ENCODE data around the gene CCDC88B. TPM values are rescaled to one million over a fixed set of nuclear protein-coding genes. Genes with fewer than 3 reads are reported as not detected.

CCDC88B gene
- total and polyA plus RNA-seq, 10 of the 15 experiments (the other 5 are each of a cell fraction or from before 2014, with no cell fraction given), result 0.24 to 66.0 (median 19.2) TPM

- TF ChIP-seq IKZF2 (IDR thresholded peaks at IDR 0.05) (no peak), CBX5 (IDR thresholded peaks at IDR 0.05; ENCODE audit: low read depth) (no peak), SUPT20H (IDR thresholded peaks at IDR 0.05; ENCODE audit: borderline replicate concordance, control insufficient read depth, low read depth, low read length) (no peak), IKZF1 (conservative IDR thresholded peaks at IDR 0.05) (no peak)
Measured at GRCh38 chr11:64333556-64333955, 6.4 kb upstream of the CCDC88B start (continued).

GRCh38 chr11:64334764-64335735, 5.0 kb upstream of the CCDC88B start:
- ChIA-PET SMC1A (ENCODE audit: uncharacterized antibody, unreplicated experiment) (interaction anchor here (1.5 to 6.4 kb wide), 4 partner anchors 17 to 31 kb away, joined by 3 to 71 read pairs (median 10); partner anchors contain the start of genes PRDX5, RPS6KA4 and TRMT112), CTCF (interaction anchor here (0.5 to 14.7 kb wide), 11 partner anchors 12 to 129 kb away, joined by 3 to 228 read pairs (median 4); partner anchors contain the start of genes ESRRA, PRDX5, RPS6KA4 and TRMT112), RAD21 (ENCODE audit: unreplicated experiment) (interaction anchor here (1.0 to 4.7 kb wide), 6 partner anchors 11 to 109 kb away, joined by 3 to 57 read pairs (median 6); partner anchors contain the start of genes NUDT22, PRDX5 and TRMT112), POLR2A (interaction anchor here (0.7 to 1.9 kb wide), 8 partner anchors 10 to 1479 kb away, joined by 3 to 25 read pairs (median 6); partner anchors contain the start of genes ESRRA, FERMT3, PRDX5 and TRMT112)
- Histone ChIP-seq H3K9ac (ENCODE audit: control insufficient read depth, insufficient read depth, low read length) (no peak overlapping the region), H3K27me3 (replicated peaks in 1 of 2; ENCODE audit: control insufficient read depth in 2 of 2, insufficient read depth in 2 of 2, low read length in 1 of 2) (no peaks in the 10 kb centered on the region), H4K20me1 (ENCODE audit: control insufficient read depth, insufficient read depth) (no peaks in the 10 kb centered on the region), H3K4me3 (no peak overlapping the region), H3K4me2 (ENCODE audit: control insufficient read depth, insufficient read depth) (peak overlapping the region; percentile 57), H3K27ac (ENCODE audit: control insufficient read depth, insufficient read depth) (peak overlapping the region; percentile 41), H3K79me2 (ENCODE audit: control insufficient read depth, insufficient read depth, low read length) (peaks cover 12% of the 10 kb centered on the region), H2AFZ (ENCODE audit: control insufficient read depth, low read depth, low read length) (no peak overlapping the region), H3K9me3 (replicated peaks; ENCODE audit: control insufficient read depth, insufficient read depth, low read length) (no peaks in the 10 kb centered on the region), H3K4me1 (ENCODE audit: control insufficient read depth, insufficient read depth, low read length) (peaks cover 30% of the 10 kb centered on the region), H3K36me3 (ENCODE audit: control insufficient read depth in 2 of 2, insufficient read depth in 2 of 2, low read length in 1 of 2) (no peaks in the 10 kb centered on the region)
- BruUV-seq (replicated peaks), result no TSS peak
- 9% methylated on average over 13 of the region's 13 CpGs for WGBS (ENCODE audit: insufficient coverage, insufficient replicate concordance, low lambda C conversion rate, missing lambda C conversion rate)
- intact Hi-C loops (cut with micrococcal nuclease; ENCODE audit: unreplicated experiment), result loop anchor here (1.0 kb wide), 1 partner anchor 18 kb away; the partner anchor contains the start of gene TRMT112
- peak; percentile 87 for ATAC-seq
- in situ Hi-C loops (cut with MboI), result no loop called here
- FAIRE-seq, result peak; percentile 88
- peak; percentile 87 for DNase-seq (ENCODE audit: low read depth, low spot score)
- 0 out of 2 replicates have a peak, but pooled peaks have one; percentile 14 for TF ChIP-seq RAD51 (IDR thresholded peaks at IDR 0.05)
- TF ChIP-seq EGR1 (IDR thresholded peaks at IDR 0.05; ENCODE audit: borderline replicate concordance in 1 of 2, low read depth in 2 of 2, low read length in 2 of 2), result peak in 1 of 2 experiments; percentile 97; a peak in 2 of 3 replicates
- no peak for TF ChIP-seq ZNF207 (IDR thresholded peaks at IDR 0.05; ENCODE audit: borderline replicate concordance)
- TF ChIP-seq E4F1 (IDR thresholded peaks at IDR 0.05; ENCODE audit: borderline replicate concordance, partially characterized antibody), result no peak
- TF ChIP-seq MEF2B (IDR thresholded peaks at IDR 0.05; ENCODE audit: partially characterized antibody, poor library complexity, severe bottlenecking), result peak; percentile 92
- TF ChIP-seq CREB1 (IDR thresholded peaks at IDR 0.05; ENCODE audit: low read depth), result peak; percentile 64
- TF ChIP-seq, protein P1, sequence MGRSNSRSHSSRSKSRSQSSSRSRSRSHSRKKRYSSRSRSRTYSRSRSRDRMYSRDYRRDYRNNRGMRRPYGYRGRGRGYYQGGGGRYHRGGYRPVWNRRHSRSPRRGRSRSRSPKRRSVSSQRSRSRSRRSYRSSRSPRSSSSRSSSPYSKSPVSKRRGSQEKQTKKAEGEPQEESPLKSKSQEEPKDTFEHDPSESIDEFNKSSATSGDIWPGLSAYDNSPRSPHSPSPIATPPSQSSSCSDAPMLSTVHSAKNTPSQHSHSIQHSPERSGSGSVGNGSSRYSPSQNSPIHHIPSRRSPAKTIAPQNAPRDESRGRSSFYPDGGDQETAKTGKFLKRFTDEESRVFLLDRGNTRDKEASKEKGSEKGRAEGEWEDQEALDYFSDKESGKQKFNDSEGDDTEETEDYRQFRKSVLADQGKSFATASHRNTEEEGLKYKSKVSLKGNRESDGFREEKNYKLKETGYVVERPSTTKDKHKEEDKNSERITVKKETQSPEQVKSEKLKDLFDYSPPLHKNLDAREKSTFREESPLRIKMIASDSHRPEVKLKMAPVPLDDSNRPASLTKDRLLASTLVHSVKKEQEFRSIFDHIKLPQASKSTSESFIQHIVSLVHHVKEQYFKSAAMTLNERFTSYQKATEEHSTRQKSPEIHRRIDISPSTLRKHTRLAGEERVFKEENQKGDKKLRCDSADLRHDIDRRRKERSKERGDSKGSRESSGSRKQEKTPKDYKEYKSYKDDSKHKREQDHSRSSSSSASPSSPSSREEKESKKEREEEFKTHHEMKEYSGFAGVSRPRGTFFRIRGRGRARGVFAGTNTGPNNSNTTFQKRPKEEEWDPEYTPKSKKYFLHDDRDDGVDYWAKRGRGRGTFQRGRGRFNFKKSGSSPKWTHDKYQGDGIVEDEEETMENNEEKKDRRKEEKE (IDR thresholded peaks at IDR 0.05), result no peak
